Measurements from ENCODE around the gene ZNF80.

ZNF80 gene

DNA sequence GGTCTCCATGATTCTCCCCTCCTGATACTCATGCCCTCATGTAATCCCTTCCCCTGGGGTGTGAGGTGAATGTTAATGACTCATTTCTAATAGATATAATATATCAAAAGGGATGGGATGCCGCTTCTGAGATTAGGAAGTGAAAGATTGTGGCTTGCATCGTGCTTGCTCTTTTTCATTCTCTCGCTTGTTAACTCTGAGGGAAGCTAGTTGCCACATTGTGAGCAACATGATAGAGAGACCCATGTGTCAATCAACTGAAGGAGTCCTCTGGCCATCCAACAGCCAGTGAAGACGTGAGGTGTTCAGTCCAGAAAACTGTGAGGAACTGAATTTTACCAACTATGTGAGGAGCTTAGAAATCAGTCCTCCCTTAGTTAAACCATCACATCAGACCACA is 29.6 kb downstream of the ZNF80 start:
- Histone ChIP-seq H3K79me2 (ENCODE audit: control insufficient read depth, low read length) (no peaks in the 10 kb centered on the region), H3K36me3 (ENCODE audit: control insufficient read depth, low read length) (no peaks in the 10 kb centered on the region), H3K4me1 (ENCODE audit: control insufficient read depth, low read length) (peaks cover 9% of the 10 kb centered on the region), H4K20me1 (ENCODE audit: control insufficient read depth, insufficient read depth, low read depth, low read length) (no peaks in the 10 kb centered on the region), H3K9me3 (ENCODE audit: control insufficient read depth, insufficient read depth, low read length) (no peaks in the 10 kb centered on the region), H3K9me2 (replicated peaks; ENCODE audit: control insufficient read depth, low read length) (no peaks in the 10 kb centered on the region), H3K4me3 (ENCODE audit: low read length) (no peak overlapping the region), H3K27me3 (ENCODE audit: control insufficient read depth, low read length) (no peaks in the 10 kb centered on the region), H3K4me2 (ENCODE audit: low read length) (no peak overlapping the region), H3K27ac (ENCODE audit: low read depth, low read length) (no peak overlapping the region), H3F3A (ENCODE audit: control insufficient read depth, insufficient read depth) (peaks cover under 1% of the 10 kb centered on the region)
- TF ChIP-seq, protein P1, sequence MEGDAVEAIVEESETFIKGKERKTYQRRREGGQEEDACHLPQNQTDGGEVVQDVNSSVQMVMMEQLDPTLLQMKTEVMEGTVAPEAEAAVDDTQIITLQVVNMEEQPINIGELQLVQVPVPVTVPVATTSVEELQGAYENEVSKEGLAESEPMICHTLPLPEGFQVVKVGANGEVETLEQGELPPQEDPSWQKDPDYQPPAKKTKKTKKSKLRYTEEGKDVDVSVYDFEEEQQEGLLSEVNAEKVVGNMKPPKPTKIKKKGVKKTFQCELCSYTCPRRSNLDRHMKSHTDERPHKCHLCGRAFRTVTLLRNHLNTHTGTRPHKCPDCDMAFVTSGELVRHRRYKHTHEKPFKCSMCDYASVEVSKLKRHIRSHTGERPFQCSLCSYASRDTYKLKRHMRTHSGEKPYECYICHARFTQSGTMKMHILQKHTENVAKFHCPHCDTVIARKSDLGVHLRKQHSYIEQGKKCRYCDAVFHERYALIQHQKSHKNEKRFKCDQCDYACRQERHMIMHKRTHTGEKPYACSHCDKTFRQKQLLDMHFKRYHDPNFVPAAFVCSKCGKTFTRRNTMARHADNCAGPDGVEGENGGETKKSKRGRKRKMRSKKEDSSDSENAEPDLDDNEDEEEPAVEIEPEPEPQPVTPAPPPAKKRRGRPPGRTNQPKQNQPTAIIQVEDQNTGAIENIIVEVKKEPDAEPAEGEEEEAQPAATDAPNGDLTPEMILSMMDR (IDR thresholded peaks at IDR 0.05; ENCODE audit: low read depth, low read length, poor library complexity, severe bottlenecking): no peak
- no peak for TF ChIP-seq EZH2phosphoT487 (IDR thresholded peaks at IDR 0.05; ENCODE audit: borderline replicate concordance, low read length)

DNA sequence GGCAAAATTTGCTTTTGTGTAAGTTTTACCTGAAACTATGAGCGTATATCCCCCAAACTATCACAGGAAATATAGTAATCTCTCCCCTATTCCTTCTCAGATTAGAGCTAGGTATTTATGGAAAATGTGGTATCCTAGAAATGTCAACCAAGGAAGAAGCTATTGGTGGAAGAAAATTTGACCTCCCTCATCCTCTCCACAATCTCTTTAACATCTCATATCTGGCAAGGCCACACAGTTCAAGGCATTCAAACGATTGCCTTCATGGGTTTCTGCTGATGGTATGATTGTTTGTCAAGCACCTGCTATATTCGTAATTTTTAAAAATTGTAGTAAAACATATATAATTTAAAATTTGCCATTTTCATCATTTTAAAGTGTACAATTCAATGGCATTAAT is 31.0 kb downstream of the ZNF80 start:
- no peaks in the 10 kb centered on the region for H3K9me2 ChIP-seq (replicated peaks; ENCODE audit: control insufficient read depth, low read length)
- TF ChIP-seq EZH2phosphoT487 (IDR thresholded peaks at IDR 0.05; ENCODE audit: borderline replicate concordance, low read length): no peak
- TF ChIP-seq, protein P1 (IDR thresholded peaks at IDR 0.05; ENCODE audit: low read depth, low read length, poor library complexity, severe bottlenecking): no peak
- H3K4me3 ChIP-seq (ENCODE audit: low read length): no peak overlapping the region
- H3K4me2 ChIP-seq (ENCODE audit: low read length): no peak overlapping the region
- no peaks in the 10 kb centered on the region for H3F3A ChIP-seq (ENCODE audit: control insufficient read depth, insufficient read depth)
- H3K79me2 ChIP-seq (ENCODE audit: control insufficient read depth, low read length): no peaks in the 10 kb centered on the region
- H3K27ac ChIP-seq (ENCODE audit: low read depth, low read length): no peak overlapping the region
- no peaks in the 10 kb centered on the region for H3K36me3 ChIP-seq (ENCODE audit: control insufficient read depth, low read length)
- H3K4me1 ChIP-seq (ENCODE audit: control insufficient read depth, low read length): no peaks in the 10 kb centered on the region
- H3K9me3 ChIP-seq (ENCODE audit: control insufficient read depth, insufficient read depth, low read length): no peaks in the 10 kb centered on the region
- H3K27me3 ChIP-seq (ENCODE audit: control insufficient read depth, low read length): no peaks in the 10 kb centered on the region
- H4K20me1 ChIP-seq (ENCODE audit: control insufficient read depth, insufficient read depth, low read depth, low read length): no peaks in the 10 kb centered on the region

DNA sequence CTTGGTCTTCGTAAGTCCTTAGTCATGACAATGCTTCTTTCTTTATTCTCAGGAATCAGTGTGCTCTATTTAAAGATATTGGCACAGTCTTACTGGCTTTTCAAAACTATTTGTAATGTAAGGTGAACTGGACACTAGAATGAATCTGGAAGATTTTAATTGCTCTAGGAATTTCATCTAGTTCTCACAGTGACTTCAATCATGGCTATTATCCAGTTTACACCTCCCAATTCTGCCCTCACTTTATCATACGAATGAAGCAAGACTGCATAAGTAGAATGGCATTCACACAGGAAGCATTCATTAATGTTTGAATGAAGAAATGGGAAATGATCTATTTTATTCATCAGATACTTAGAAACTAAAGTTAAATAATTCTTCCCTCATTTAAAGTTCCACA is 31.8 kb downstream of the ZNF80 start:
- Histone ChIP-seq H3F3A (ENCODE audit: control insufficient read depth, insufficient read depth) (no peaks in the 10 kb centered on the region), H3K27me3 (ENCODE audit: control insufficient read depth, low read length) (no peaks in the 10 kb centered on the region), H3K9me2 (replicated peaks; ENCODE audit: control insufficient read depth, low read length) (no peaks in the 10 kb centered on the region), H3K79me2 (ENCODE audit: control insufficient read depth, low read length) (no peaks in the 10 kb centered on the region), H3K9me3 (ENCODE audit: control insufficient read depth, insufficient read depth, low read length) (no peaks in the 10 kb centered on the region), H3K4me3 (ENCODE audit: low read length) (no peak overlapping the region), H4K20me1 (ENCODE audit: control insufficient read depth, insufficient read depth, low read depth, low read length) (no peaks in the 10 kb centered on the region), H3K4me2 (ENCODE audit: low read length) (no peak overlapping the region), H3K36me3 (ENCODE audit: control insufficient read depth, low read length) (no peaks in the 10 kb centered on the region), H3K27ac (ENCODE audit: low read depth, low read length) (no peak overlapping the region), H3K4me1 (ENCODE audit: control insufficient read depth, low read length) (no peaks in the 10 kb centered on the region)
- no peak for TF ChIP-seq EZH2phosphoT487 (IDR thresholded peaks at IDR 0.05; ENCODE audit: borderline replicate concordance, low read length)
- TF ChIP-seq, protein P1 (IDR thresholded peaks at IDR 0.05; ENCODE audit: low read depth, low read length, poor library complexity, severe bottlenecking): no peak

DNA sequence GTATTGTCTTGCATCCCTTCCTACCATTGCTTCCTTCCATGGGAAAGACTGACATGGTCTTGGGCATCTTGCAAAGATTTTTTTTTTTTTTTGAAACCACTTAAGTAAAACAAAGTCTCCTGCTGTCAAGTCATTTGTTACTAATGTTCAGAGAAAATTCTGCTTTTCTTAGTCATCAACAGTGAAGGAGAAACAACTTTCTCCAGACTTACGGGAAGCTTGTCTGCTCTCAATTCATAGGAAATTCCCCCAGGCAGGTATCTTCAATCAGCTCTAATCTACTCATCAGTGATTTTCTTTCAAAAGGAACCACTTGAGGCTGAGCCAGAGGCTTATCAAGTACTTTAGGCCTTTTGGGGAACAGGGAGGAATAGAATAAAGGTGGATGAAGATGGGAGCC is 42.6 kb downstream of the ZNF80 start:
- H3K27me3 ChIP-seq (ENCODE audit: control insufficient read depth, low read length): no peaks in the 10 kb centered on the region

More for the DNA sequence above, 42.6 kb downstream of the ZNF80 start:
- H3K36me3 ChIP-seq (ENCODE audit: control insufficient read depth, low read length): no peaks in the 10 kb centered on the region
- no peaks in the 10 kb centered on the region for H3K4me1 ChIP-seq (ENCODE audit: control insufficient read depth, low read length)
- no peak overlapping the region for H3K4me2 ChIP-seq (ENCODE audit: low read length)
- no peak overlapping the region for H3K27ac ChIP-seq (ENCODE audit: low read depth, low read length)
- H3K4me3 ChIP-seq (ENCODE audit: low read length): no peak overlapping the region
- no peaks in the 10 kb centered on the region for H3K79me2 ChIP-seq (ENCODE audit: control insufficient read depth, low read length)
- H3F3A ChIP-seq (ENCODE audit: control insufficient read depth, insufficient read depth): no peaks in the 10 kb centered on the region
- TF ChIP-seq, protein P1 (IDR thresholded peaks at IDR 0.05; ENCODE audit: low read depth, low read length, poor library complexity, severe bottlenecking): no peak
- TF ChIP-seq EZH2phosphoT487 (IDR thresholded peaks at IDR 0.05; ENCODE audit: borderline replicate concordance, low read length): no peak
- H4K20me1 ChIP-seq (ENCODE audit: control insufficient read depth, insufficient read depth, low read depth, low read length): no peaks in the 10 kb centered on the region
- H3K9me3 ChIP-seq (ENCODE audit: control insufficient read depth, insufficient read depth, low read length): no peaks in the 10 kb centered on the region
- H3K9me2 ChIP-seq (replicated peaks; ENCODE audit: control insufficient read depth, low read length): no peaks in the 10 kb centered on the region
